Coronary artery (tissue), 2 donors: ENCODE results near the gene RGS3.

Source experiments
- DNase-seq: peaks from one replicate; pipeline ENCODE4 v3.0.0-alpha.2; 2017; ENCODE audit warnings: low spot score
- H3K27ac ChIP-seq, 2 donors: fragments of 200-600 bp; sonication (generic); one replicate each; pipeline ENCODE4 v1.5.1; 2016 to 2019
- H3K4me3 ChIP-seq: fragments of 200-600 bp; sonication (generic); 2 replicates; pipeline ENCODE4 v1.5.1; 2016; ENCODE audit warnings: mild to moderate bottlenecking, moderate library complexity
- TF ChIP-seq, protein P1 (sequence below): fragments of 200-600 bp; sonication (generic); IDR thresholded peaks from one replicate; pipeline ENCODE4 v1.5.1; 2019; ENCODE audit warnings: antibody characterized with exemption

Gene RGS3

GRCh38 chr9:113538131-113538530, 74.6 kb downstream of the RGS3 start:
- TF ChIP-seq, protein P1, sequence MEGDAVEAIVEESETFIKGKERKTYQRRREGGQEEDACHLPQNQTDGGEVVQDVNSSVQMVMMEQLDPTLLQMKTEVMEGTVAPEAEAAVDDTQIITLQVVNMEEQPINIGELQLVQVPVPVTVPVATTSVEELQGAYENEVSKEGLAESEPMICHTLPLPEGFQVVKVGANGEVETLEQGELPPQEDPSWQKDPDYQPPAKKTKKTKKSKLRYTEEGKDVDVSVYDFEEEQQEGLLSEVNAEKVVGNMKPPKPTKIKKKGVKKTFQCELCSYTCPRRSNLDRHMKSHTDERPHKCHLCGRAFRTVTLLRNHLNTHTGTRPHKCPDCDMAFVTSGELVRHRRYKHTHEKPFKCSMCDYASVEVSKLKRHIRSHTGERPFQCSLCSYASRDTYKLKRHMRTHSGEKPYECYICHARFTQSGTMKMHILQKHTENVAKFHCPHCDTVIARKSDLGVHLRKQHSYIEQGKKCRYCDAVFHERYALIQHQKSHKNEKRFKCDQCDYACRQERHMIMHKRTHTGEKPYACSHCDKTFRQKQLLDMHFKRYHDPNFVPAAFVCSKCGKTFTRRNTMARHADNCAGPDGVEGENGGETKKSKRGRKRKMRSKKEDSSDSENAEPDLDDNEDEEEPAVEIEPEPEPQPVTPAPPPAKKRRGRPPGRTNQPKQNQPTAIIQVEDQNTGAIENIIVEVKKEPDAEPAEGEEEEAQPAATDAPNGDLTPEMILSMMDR = no peak
- Histone ChIP-seq H3K4me3 (no peak overlapping the region), H3K27ac (peak overlapping the region in 1 of 2 donors; percentile 82)
- DNase-seq = peak; percentile 64

- H3K4me3 ChIP-seq = no peak overlapping the region
- peak; percentile 62 for DNase-seq
- H3K27ac ChIP-seq = no peak overlapping the region
These were observed 75.3 kb downstream of the RGS3 start for GRCh38 chr9:113538701-113539430.

GRCh38 chr9:113540466-113540865, 76.9 kb downstream of the RGS3 start:
- peak; percentile 58 for DNase-seq

More at GRCh38 chr9:113538701-113539430, 75.3 kb downstream of the RGS3 start:
- TF ChIP-seq, protein P1 = no peak

GRCh38 chr9:113541019-113541900, 77.7 kb downstream of the RGS3 start:
- DNase-seq = peak; percentile 65
- H3K4me3 ChIP-seq = no peak overlapping the region
- peak overlapping the region in 1 of 2 donors; percentile 24 for H3K27ac ChIP-seq
- TF ChIP-seq, protein P1 = no peak

More at GRCh38 chr9:113540466-113540865, 76.9 kb downstream of the RGS3 start:
- TF ChIP-seq, protein P1 = no peak
- Histone ChIP-seq H3K27ac (no peak overlapping the region), H3K4me3 (no peak overlapping the region)

- TF ChIP-seq, protein P1 = no peak
- DNase-seq = peak; percentile 35
- Histone ChIP-seq H3K4me3 (no peak overlapping the region), H3K27ac (no peak overlapping the region)
These were observed 78.5 kb downstream of the RGS3 start for GRCh38 chr9:113542006-113542405.

DNA sequence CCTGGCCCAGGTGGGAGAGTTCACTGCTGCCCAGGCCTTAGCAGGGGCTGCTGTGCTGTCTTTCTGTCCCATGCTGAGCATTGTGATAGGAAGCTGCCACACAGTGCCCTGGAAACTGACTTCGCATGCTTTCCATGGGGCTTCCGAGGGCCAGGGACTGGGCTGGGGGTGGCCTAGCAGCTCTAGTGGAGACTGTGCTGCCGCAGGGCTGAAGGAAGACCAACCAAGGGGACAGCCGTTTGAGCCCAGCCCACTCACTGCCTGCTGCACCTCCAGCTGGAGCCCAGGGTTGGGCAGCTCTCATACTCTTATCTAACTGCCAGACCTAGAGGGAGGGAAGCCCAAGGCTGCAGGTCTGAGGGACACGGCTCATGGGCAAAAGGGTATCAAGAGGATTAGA, 79.2 kb downstream of the RGS3 start:
- Histone ChIP-seq H3K4me3 (no peak overlapping the region), H3K27ac (no peak overlapping the region)
- TF ChIP-seq, protein P1 = no peak
- peak; percentile 62 for DNase-seq
